ENCODE results near the gene SNAPC1. TPM values are rescaled to one million over a fixed set of nuclear protein-coding genes. Genes with fewer than 3 reads are reported as not detected.
"Not testable (repeated sequence)": the region's sequence is repeated elsewhere in the genome, so short reads cannot be mapped to it uniquely, and the experiment has no call there.

Gene SNAPC1
- total RNA-seq, 4 donors from 2014 or later, result 1.7 to 9.9 (median 3.0) TPM

DNA sequence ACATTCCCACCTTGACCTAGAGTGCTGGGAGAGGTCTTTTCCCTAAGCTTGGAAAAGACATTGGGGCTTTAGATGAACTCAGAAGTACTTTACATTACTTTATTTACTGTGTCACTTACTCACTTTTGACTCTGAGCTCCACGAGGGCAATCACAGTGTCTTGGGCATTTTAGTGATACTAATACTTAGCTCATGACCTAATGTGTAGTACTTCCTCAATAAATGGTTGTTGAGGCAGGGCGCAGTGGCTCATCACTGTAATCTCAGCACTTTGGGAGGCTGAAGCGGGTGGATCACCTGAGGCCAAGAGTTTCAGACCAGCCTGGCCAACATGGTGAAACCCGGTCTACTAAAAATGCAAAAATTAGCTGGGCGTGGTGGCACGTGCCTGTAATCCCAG, 19.8 kb upstream of the SNAPC1 start:
- Histone ChIP-seq H3K9me3 (no peaks in the 10 kb centered on the region), H3K36me3 (peaks cover 0 to 91% (median 6%) of the 10 kb centered on the region in 3 donors), H3K4me3 (no peak overlapping the region), H3K27me3 (no peaks in the 10 kb centered on the region), H3K4me1 (no peaks in the 10 kb centered on the region), H3K27ac (no peak overlapping the region)
- DNase-seq, result no peak
- TF ChIP-seq POLR2A (IDR thresholded peaks at IDR 0.05) (no peak), CTCF (IDR thresholded peaks at IDR 0.05) (no peak)

GRCh38 chr14:61744238-61744637, 18.0 kb upstream of the SNAPC1 start:
- TF ChIP-seq CTCF (IDR thresholded peaks at IDR 0.05) (no peak), POLR2A (IDR thresholded peaks at IDR 0.05) (no peak)
- no peak for DNase-seq
- H3K27me3 ChIP-seq, result no peaks in the 10 kb centered on the region
- no peaks in the 10 kb centered on the region for H3K9me3 ChIP-seq
- H3K4me1 ChIP-seq, result peaks cover 0 to 10% (median 0%) of the 10 kb centered on the region in 4 donors
- H3K27ac ChIP-seq, result no peak overlapping the region
- H3K4me3 ChIP-seq, result no peak overlapping the region
- peaks cover 0 to 81% (median 0%) of the 10 kb centered on the region in 3 donors for H3K36me3 ChIP-seq

- DNase-seq, H3K4me3 ChIP-seq, H3K27ac ChIP-seq: not testable (repeated sequence)
Observed at GRCh38 chr14:61746346-61746745, 15.9 kb upstream of the SNAPC1 start.

GRCh38 chr14:61746881-61747280, 15.3 kb upstream of the SNAPC1 start:
- Histone ChIP-seq H3K9me3 (no peaks in the 10 kb centered on the region), H3K4me1 (peaks cover 0 to 24% (median 3%) of the 10 kb centered on the region in 4 donors), H3K36me3 (peaks cover 0 to 58% (median 0%) of the 10 kb centered on the region in 3 donors), H3K4me3 (no peak overlapping the region), H3K27me3 (no peaks in the 10 kb centered on the region), H3K27ac (no peak overlapping the region)
- no peak for TF ChIP-seq CTCF (IDR thresholded peaks at IDR 0.05)
- no peak for TF ChIP-seq POLR2A (IDR thresholded peaks at IDR 0.05)
- DNase-seq, result no peak

More at GRCh38 chr14:61746346-61746745, 15.9 kb upstream of the SNAPC1 start:
- H3K36me3 ChIP-seq, result peaks cover 0 to 63% (median 0%) of the 10 kb centered on the region in 3 donors
- H3K9me3 ChIP-seq, H3K27me3 ChIP-seq: not testable (repeated sequence)
- H3K4me1 ChIP-seq, result peaks cover 0 to 24% (median 3%) of the 10 kb centered on the region in 4 donors

- no peak overlapping the region for H3K4me3 ChIP-seq
- H3K4me1 ChIP-seq, result peaks cover 0 to 24% (median 3%) of the 10 kb centered on the region in 4 donors
- H3K36me3 ChIP-seq, result peaks cover 0 to 53% (median 0%) of the 10 kb centered on the region in 3 donors
- no peaks in the 10 kb centered on the region for H3K27me3 ChIP-seq
- no peaks in the 10 kb centered on the region for H3K9me3 ChIP-seq
- no peak overlapping the region for H3K27ac ChIP-seq
- DNase-seq, result no peak
- TF ChIP-seq CTCF (IDR thresholded peaks at IDR 0.05) (no peak), POLR2A (IDR thresholded peaks at IDR 0.05) (no peak)
Observed at GRCh38 chr14:61747342-61747741, 14.9 kb upstream of the SNAPC1 start.

DNA sequence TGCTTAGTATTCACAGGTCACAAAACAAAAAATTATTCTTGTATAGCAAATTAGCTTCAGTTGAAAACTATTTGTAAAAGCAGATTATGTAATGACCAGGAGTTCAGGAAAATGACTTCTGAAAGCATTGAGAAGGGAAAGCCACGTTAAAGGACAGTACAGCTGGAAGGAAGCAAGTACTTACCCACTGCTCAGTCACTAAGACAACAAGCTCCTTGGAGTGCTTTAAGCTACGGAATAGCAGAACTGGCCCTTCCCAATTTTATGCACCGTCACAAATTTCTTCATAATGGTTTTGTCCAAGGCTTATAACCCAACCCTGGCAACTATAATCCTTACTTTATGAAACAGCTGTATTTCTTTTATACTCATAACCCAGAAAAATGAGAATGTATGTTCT, 13.0 kb upstream of the SNAPC1 start:
- Histone ChIP-seq H3K4me3 (no peak overlapping the region), H3K4me1 (peaks cover 0 to 24% (median 3%) of the 10 kb centered on the region in 4 donors), H3K27me3 (no peaks in the 10 kb centered on the region), H3K36me3 (peaks cover 0 to 34% (median 0%) of the 10 kb centered on the region in 3 donors), H3K9me3 (no peaks in the 10 kb centered on the region), H3K27ac (peak overlapping the region in 1 of 4 donors; percentile 85)
- TF ChIP-seq CTCF (IDR thresholded peaks at IDR 0.05) (no peak), POLR2A (IDR thresholded peaks at IDR 0.05) (no peak)
- DNase-seq, result no peak

Data from Peyer's patch (tissue), 4 donors.